Subcutaneous abdominal adipose tissue (tissue), 5 donors: Measurements from ENCODE around the gene FANCE.

Experiments used
- H3K27ac ChIP-seq: one replicate; pipeline ENCODE4 v1.7.0; 2013; ENCODE audit warnings: low read depth, mild to moderate bottlenecking, inconsistent platforms, low read length, moderate library complexity
- H3K27me3 ChIP-seq, 5 donors: one replicate each; pipeline ENCODE4 v1.7.0; 2013; ENCODE audit warnings: low read length in 5 of 5, inconsistent platforms in 1 of 5; ENCODE audit not compliant: control insufficient read depth in 5 of 5, insufficient read depth in 4 of 5
- H3K36me3 ChIP-seq, 5 donors: one replicate each; pipeline ENCODE4 v1.7.0; 2013; ENCODE audit warnings: low read length in 5 of 5; ENCODE audit not compliant: control insufficient read depth in 5 of 5, insufficient read depth in 5 of 5
- H3K4me1 ChIP-seq, 5 donors: one replicate each; pipeline ENCODE4 v1.7.0; 2013; ENCODE audit warnings: low read length in 5 of 5, mild to moderate bottlenecking in 3 of 5, moderate library complexity in 1 of 5; ENCODE audit not compliant: control insufficient read depth in 5 of 5, insufficient read depth in 5 of 5
- H3K4me3 ChIP-seq, 5 donors: one replicate each; pipeline ENCODE4 v1.7.0; 2013; ENCODE audit warnings: low read length in 5 of 5, low read depth in 1 of 5
- H3K9ac ChIP-seq, 5 donors: one replicate each; pipeline ENCODE4 v1.7.0; 2013; ENCODE audit warnings: low read length in 5 of 5, mild to moderate bottlenecking in 4 of 5, moderate library complexity in 3 of 5
- H3K9me3 ChIP-seq, 5 donors: one replicate each; pipeline ENCODE4 v1.7.0; 2013; ENCODE audit warnings: low read length in 5 of 5; ENCODE audit not compliant: control insufficient read depth in 5 of 5
- donor health status: healthy.
- donor health status: healthy.
- donor health status: healthy.
- donor health status: healthy.
- donor health status: healthy.

Gene FANCE

GRCh38 chr6:35489995-35490791 is 38.1 kb downstream of the FANCE start:
- Histone ChIP-seq H3K9ac (no peak overlapping the region), H3K4me3 (peak overlapping the region; percentile 27 to 61 (median 44)), H3K27me3 (peaks cover 0 to 8% (median 4%) of the 10 kb centered on the region in 5 donors), H3K9me3 (no peaks in the 10 kb centered on the region), H3K27ac (no peak overlapping the region), H3K36me3 (no peaks in the 10 kb centered on the region), H3K4me1 (peaks cover 0 to 44% (median 35%) of the 10 kb centered on the region in 5 donors)

DNA sequence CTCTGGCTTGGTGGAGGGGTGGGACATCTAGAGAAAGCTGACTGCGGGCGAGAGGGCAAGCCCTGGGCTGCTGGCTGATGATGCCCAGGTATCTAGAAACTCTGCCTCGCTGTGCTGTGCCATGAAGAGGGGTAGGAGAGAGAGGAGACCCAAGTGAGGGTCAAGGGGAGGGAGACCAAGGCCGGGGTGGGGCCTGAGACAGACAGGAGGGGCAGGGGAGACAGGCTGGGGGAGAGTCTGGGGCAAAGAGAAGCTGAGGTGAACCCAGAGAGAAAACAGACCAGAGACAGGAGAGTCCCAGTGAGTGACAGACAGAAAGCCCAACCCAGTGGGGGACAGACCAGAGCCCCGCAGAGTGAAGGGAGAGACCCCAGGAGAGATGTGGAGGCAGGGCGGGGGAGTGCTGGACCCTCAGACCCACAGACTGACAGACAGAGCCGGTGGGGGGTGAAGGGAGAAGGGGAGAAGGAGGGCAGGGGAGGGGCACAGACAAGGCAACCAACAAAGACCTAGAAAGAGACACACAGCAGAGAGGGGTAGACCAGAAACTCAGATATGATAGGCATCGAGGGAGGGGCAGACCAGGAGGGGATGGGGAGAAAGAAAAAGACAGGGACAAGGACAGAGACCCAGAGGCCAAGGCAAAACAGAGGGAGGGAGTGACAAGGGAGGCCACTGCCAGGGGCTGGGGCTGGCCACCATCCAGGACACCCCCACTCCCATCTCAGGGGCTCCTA is 38.9 kb downstream of the FANCE start:
- Histone ChIP-seq H3K4me3 (no peak overlapping the region), H3K4me1 (peaks cover 0 to 44% (median 36%) of the 10 kb centered on the region in 5 donors), H3K27ac (no peak overlapping the region)

DNA sequence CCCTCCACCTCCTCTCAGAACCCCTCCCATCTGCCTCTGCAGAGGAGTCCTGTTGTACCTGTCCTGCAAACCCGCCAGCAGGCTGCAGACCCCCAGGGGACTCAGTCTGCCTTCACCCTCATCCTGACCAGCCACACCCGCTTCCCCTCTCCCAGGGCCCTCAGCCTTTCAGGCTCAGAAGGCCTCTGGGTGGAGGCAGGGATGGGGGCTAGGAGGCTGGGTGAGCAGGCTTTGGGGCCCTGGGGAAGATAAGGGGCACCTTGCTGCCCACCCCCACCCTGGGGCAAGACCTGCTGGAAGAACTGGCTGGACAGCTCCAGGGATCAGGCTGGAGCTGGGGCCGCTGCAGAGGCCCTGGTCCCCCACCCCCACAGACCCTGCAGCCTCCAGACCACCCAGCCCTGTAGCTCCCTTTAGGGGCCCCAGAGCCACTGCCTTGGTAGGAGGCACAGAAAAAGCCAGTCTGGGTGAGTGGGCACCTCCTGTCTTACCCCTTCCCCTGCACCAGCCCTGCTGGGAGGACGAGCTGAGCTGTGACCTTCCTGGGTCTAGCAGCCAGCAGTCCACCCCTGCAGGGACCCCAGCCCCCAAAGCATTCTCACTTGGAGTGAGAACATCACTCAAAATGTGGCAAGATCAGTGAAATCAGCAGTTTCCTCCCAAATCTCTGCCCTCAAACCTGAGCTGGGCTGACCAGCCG is 39.6 kb downstream of the FANCE start:
- no peaks in the 10 kb centered on the region for H3K9me3 ChIP-seq
- H3K27ac ChIP-seq = no peak overlapping the region
- H3K9ac ChIP-seq = no peak overlapping the region
- no peaks in the 10 kb centered on the region for H3K36me3 ChIP-seq
- peaks cover 0 to 41% (median 38%) of the 10 kb centered on the region in 5 donors for H3K4me1 ChIP-seq
- no peak overlapping the region for H3K4me3 ChIP-seq
- H3K27me3 ChIP-seq = peaks cover 0 to 8% (median 4%) of the 10 kb centered on the region in 5 donors

More for the DNA sequence above, 38.9 kb downstream of the FANCE start:
- H3K9me3 ChIP-seq = no peaks in the 10 kb centered on the region
- no peak overlapping the region for H3K9ac ChIP-seq
- peaks cover 0 to 8% (median 4%) of the 10 kb centered on the region in 5 donors for H3K27me3 ChIP-seq
- H3K36me3 ChIP-seq = no peaks in the 10 kb centered on the region

GRCh38 chr6:35492258-35492973 is 40.3 kb downstream of the FANCE start:
- no peak overlapping the region for H3K9ac ChIP-seq
- H3K4me3 ChIP-seq = no peak overlapping the region
- no peak overlapping the region for H3K27ac ChIP-seq
- peaks cover 0 to 44% (median 37%) of the 10 kb centered on the region in 5 donors for H3K4me1 ChIP-seq
- no peaks in the 10 kb centered on the region for H3K9me3 ChIP-seq
- no peaks in the 10 kb centered on the region for H3K36me3 ChIP-seq
- H3K27me3 ChIP-seq = peaks cover 0 to 8% (median 4%) of the 10 kb centered on the region in 5 donors

DNA sequence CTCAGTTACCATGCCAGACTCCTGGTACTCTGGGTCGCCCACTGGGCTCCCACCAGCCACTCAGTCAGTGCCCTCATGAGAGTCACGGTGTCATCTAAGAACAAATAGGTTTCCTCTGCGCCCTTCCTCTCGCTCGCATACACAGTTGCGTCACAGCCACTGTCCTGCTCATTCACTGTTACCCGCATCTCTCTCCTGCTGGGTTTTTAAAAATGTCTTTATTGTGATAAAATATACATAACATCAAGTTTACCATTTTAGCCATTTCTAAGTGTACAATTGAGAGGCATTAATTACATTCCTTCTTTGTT is 40.8 kb downstream of the FANCE start:
- H3K36me3 ChIP-seq = no peaks in the 10 kb centered on the region
- no peaks in the 10 kb centered on the region for H3K9me3 ChIP-seq
- H3K9ac ChIP-seq = no peak overlapping the region
- H3K4me1 ChIP-seq = peaks cover 0 to 46% (median 41%) of the 10 kb centered on the region in 5 donors
- peaks cover 0 to 8% (median 5%) of the 10 kb centered on the region in 5 donors for H3K27me3 ChIP-seq
- no peak overlapping the region for H3K4me3 ChIP-seq
- H3K27ac ChIP-seq = no peak overlapping the region

GRCh38 chr6:35493307-35493983 is 41.3 kb downstream of the FANCE start:
- Histone ChIP-seq H3K36me3 (no peaks in the 10 kb centered on the region), H3K27ac (no peak overlapping the region), H3K4me1 (peaks cover 0 to 49% (median 47%) of the 10 kb centered on the region in 5 donors), H3K9me3 (no peaks in the 10 kb centered on the region), H3K9ac (no peak overlapping the region), H3K4me3 (no peak overlapping the region), H3K27me3 (peaks cover 0 to 13% (median 10%) of the 10 kb centered on the region in 5 donors)

- Histone ChIP-seq H3K4me1 (peaks cover 0 to 50% (median 48%) of the 10 kb centered on the region in 5 donors), H3K36me3 (no peaks in the 10 kb centered on the region), H3K9ac (no peak overlapping the region), H3K4me3 (no peak overlapping the region), H3K9me3 (no peaks in the 10 kb centered on the region), H3K27me3 (peaks cover 0 to 20% (median 17%) of the 10 kb centered on the region in 5 donors), H3K27ac (no peak overlapping the region)
Observed at GRCh38 chr6:35494161-35494563, 42.0 kb downstream of the FANCE start.

DNA sequence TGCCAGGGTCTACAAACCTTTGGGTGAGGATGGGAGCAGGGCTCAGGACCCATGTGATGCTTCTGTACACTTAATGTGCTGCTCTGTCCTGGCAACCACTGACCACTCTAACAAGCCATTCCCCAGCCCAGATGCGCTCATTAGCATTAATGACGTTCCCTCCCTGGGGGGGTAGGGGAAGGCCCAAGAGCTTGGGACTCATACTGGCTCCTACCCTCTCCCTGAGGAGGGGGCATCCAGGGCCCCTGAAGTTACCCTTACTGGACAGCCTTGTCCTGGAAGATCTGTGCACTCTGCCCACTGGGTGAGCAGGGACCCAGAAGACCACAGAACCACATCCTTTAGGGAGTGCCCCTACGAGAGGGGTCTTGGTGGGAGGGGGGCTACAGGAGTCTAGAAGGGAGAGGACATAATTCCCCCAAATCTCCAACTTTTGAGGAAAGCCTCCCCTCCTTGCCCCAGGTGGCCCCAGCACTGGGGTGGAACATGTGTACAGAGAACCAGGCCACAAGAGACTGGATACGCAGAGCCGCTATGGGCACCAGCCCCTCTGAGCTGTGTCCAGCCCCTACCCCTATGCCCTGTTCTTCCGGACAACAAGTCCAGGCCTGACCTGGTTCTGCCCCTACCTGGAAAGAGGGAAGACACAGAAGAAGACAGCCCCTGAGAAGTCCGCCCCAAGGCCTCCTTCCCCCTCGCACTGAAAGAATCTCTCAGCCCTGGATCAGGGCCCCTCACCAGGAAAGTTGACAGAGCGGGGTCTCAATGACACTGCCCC is 43.3 kb downstream of the FANCE start:
- Histone ChIP-seq H3K9ac (peak overlapping the region in 4 of 5 donors; percentile 12 to 81 (median 68)), H3K4me3 (peak overlapping the region; percentile 58 to 73 (median 63)), H3K27ac (peak overlapping the region; percentile 54), H3K27me3 (peaks cover 0 to 30% (median 24%) of the 10 kb centered on the region in 5 donors), H3K4me1 (peaks cover 0 to 47% (median 41%) of the 10 kb centered on the region in 5 donors), H3K36me3 (no peaks in the 10 kb centered on the region), H3K9me3 (no peaks in the 10 kb centered on the region)
